ENCODE data around the gene CYTH3.

The CYTH3 gene

DNA sequence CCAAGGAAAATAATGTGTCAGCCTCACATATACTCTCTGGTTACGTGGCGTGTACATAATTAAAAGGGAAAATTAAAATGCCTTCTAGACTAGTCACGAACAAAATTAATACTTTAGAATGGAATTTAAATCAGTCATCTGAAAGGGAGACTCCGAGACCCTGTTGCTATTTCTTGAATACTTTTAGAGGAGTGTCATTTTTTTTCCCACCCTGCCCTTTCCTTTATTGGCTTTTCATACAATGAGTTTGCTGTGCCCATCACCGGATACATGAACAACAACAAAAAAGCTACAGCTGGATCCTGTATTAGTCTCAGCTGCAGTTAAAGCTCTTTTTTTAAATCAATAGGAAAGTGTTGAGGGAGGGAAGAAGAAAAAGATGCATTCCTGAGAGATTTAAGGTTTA is 20.1 kb downstream of the CYTH3 start:
- no peak overlapping the region for H3K4me3 ChIP-seq (ENCODE audit: control insufficient read depth, low read depth, low read length)
- TF ChIP-seq, protein P1, sequence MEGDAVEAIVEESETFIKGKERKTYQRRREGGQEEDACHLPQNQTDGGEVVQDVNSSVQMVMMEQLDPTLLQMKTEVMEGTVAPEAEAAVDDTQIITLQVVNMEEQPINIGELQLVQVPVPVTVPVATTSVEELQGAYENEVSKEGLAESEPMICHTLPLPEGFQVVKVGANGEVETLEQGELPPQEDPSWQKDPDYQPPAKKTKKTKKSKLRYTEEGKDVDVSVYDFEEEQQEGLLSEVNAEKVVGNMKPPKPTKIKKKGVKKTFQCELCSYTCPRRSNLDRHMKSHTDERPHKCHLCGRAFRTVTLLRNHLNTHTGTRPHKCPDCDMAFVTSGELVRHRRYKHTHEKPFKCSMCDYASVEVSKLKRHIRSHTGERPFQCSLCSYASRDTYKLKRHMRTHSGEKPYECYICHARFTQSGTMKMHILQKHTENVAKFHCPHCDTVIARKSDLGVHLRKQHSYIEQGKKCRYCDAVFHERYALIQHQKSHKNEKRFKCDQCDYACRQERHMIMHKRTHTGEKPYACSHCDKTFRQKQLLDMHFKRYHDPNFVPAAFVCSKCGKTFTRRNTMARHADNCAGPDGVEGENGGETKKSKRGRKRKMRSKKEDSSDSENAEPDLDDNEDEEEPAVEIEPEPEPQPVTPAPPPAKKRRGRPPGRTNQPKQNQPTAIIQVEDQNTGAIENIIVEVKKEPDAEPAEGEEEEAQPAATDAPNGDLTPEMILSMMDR (conservative IDR thresholded peaks at IDR 0.05; ENCODE audit: control insufficient read depth, insufficient read depth, low read depth, low read length): no peak
- DNase-seq (ENCODE audit: low read depth): peak; percentile 66

DNA sequence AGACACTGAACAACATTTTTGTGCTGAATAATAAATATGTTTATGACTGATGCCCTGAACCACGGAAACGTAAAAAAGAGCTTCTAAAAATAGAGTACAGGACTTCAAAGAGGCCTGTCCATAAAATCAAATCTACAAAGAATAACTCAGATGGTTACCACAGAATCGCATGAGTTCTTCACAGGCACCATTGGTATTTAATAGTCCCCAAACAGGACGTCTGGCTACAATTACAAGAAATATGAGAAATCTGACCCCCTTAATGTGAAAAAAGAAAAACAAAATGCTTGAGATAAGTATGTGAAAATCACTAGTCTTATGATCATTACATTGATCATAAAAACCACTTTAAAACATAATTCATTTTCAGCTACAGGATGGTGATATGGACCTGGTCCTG is 20.8 kb downstream of the CYTH3 start:
- TF ChIP-seq, protein P1 (conservative IDR thresholded peaks at IDR 0.05; ENCODE audit: control insufficient read depth, insufficient read depth, low read depth, low read length): no peak
- no peak for DNase-seq (ENCODE audit: low read depth)
- no peak overlapping the region for H3K4me3 ChIP-seq (ENCODE audit: control insufficient read depth, low read depth, low read length)

DNA sequence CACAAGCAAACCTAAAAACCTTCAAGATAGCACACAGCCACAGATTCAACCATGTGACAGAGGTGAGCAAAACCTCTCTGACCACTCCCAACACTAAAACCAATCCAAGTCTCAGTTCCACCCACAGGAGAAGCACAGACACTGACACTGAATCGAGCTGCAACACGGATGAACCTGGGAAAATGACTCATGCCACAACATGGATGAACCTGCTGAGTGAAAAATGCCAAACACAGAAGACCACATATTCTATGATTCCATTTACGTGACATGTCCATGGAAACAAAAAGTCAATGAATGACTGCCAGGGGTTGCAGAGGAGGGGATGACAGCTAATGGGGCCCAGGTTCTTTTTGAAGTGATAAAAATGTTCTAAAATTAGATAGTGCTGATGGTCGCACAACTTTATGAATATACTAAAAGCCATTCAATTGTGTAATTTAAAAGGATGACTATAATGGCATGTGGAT is 22.0 kb downstream of the CYTH3 start:
- peak; percentile 69 for DNase-seq (ENCODE audit: low read depth)
- H3K4me3 ChIP-seq (ENCODE audit: control insufficient read depth, low read depth, low read length): no peak overlapping the region
- TF ChIP-seq, protein P1 (conservative IDR thresholded peaks at IDR 0.05; ENCODE audit: control insufficient read depth, insufficient read depth, low read depth, low read length): no peak

DNA sequence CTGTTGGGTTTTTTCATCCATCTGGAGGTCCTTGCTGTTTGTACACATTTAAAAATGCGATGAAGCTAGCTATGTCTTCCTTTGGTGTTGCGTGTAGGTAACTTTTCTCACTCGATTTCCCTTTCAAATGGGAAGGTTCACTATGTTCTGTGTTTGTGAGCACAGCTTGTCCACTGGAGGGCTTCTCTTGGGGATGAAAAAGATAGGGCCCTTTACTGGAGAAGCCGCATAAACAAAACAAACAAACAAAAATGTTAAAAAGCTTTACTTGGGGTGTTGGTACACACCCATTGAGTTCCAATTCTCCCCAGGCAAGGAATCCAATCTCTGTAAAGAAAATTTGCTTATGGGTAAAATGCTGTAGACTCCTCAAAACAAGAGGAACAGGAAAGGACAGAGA is 23.4 kb downstream of the CYTH3 start:
- TF ChIP-seq, protein P1 (conservative IDR thresholded peaks at IDR 0.05; ENCODE audit: control insufficient read depth, insufficient read depth, low read depth, low read length): no peak

DNA sequence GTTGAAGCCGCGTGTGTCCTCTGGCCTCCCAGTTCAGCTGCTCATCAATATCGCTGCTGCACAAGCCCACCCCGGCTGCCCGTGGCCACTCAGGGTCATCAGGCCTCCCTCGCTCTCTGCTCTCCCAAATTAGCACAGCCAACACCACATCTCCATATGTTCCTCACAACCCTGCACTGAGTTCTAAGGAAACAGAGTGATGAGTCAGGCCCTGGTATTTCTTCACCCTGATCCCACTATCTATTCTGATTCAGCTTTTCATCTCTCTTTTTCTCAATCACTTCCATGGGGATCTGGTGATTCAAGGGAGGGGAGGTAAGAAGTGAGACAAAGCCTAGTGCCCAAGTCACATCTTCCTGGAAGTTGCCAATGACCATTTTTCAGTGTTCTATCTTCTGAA is 23.8 kb downstream of the CYTH3 start:
- TF ChIP-seq, protein P1 (conservative IDR thresholded peaks at IDR 0.05; ENCODE audit: control insufficient read depth, insufficient read depth, low read depth, low read length): no peak
- peak; percentile 93 for DNase-seq (ENCODE audit: low read depth)
- no peak overlapping the region for H3K4me3 ChIP-seq (ENCODE audit: control insufficient read depth, low read depth, low read length)

More for the DNA sequence above, 23.4 kb downstream of the CYTH3 start:
- no peak overlapping the region for H3K4me3 ChIP-seq (ENCODE audit: control insufficient read depth, low read depth, low read length)
- no peak for DNase-seq (ENCODE audit: low read depth)

DNA sequence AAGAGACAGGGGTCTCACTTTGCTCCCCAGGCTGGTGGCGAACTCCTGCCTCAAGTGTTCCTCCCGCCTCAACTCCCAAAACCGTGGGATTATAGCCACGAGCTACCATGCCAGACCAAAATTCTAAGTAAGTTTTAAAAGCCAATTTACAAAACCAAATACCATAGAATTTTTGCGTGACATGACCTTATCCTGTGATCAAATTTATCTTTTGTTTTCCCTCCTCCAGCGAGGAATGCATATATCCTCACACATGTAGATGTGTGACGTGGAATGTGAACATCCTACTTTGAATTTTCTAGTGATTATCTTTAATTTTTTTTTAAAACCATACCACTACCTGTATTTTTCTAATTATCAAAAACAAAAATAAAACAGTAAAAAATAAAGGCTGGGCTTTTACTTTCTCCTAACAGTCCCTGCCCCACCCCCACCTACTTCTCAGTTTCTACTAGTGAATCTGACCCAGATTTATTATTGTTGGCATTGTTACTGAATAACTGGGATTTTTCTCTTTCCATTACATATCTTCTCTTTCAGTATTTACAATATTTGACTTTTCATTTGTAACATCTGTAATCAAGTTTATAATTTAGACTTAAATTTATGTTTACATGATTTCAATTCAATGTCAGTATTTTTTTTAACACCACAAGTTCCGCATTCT is 26.0 kb downstream of the CYTH3 start:
- no peak overlapping the region for H3K4me3 ChIP-seq (ENCODE audit: control insufficient read depth, low read depth, low read length)
- TF ChIP-seq, protein P1 (conservative IDR thresholded peaks at IDR 0.05; ENCODE audit: control insufficient read depth, insufficient read depth, low read depth, low read length): no peak
- no peak for DNase-seq (ENCODE audit: low read depth)
